Activated CD4-positive, alpha-beta T cell treated with anti-CD3 and anti-CD28 coated beads for 1 hour (primary cell): ENCODE measurements around the gene RANBP1.

Experiments used
- DNase-seq: peaks from one replicate; pipeline ENCODE4 v3.0.0-alpha.2; 2020

Gene RANBP1

GRCh38 chr22:20089226-20089976 lies 26.5 kb upstream of the RANBP1 start:
- DNase-seq: no peak

- no peak for DNase-seq
Measured at GRCh38 chr22:20089977-20090729, 25.8 kb upstream of the RANBP1 start.

- DNase-seq: no peak
Measured at GRCh38 chr22:20090730-20091240, 25.1 kb upstream of the RANBP1 start.

GRCh38 chr22:20091690-20092476 lies 24.0 kb upstream of the RANBP1 start:
- DNase-seq: no peak

GRCh38 chr22:20092477-20092854 lies 23.4 kb upstream of the RANBP1 start:
- DNase-seq: no peak

- no peak for DNase-seq
Measured at GRCh38 chr22:20093418-20094196, 22.3 kb upstream of the RANBP1 start.

- DNase-seq: no peak
Measured at GRCh38 chr22:20094197-20094807, 21.6 kb upstream of the RANBP1 start.

GRCh38 chr22:20095521-20095920 lies 20.4 kb upstream of the RANBP1 start:
- no peak for DNase-seq

- no peak for DNase-seq
Measured at GRCh38 chr22:20096574-20097420, 19.1 kb upstream of the RANBP1 start.

- no peak for DNase-seq
Measured at GRCh38 chr22:20099099-20099711, 16.7 kb upstream of the RANBP1 start.

GRCh38 chr22:20101638-20102037 lies 14.3 kb upstream of the RANBP1 start:
- DNase-seq: no peak

GRCh38 chr22:20102203-20102780 lies 13.6 kb upstream of the RANBP1 start:
- DNase-seq: no peak

- DNase-seq: no peak
Measured at GRCh38 chr22:20105456-20106204, 10.3 kb upstream of the RANBP1 start.

GRCh38 chr22:20106205-20106848 lies 9.6 kb upstream of the RANBP1 start:
- no peak for DNase-seq

GRCh38 chr22:20106849-20107237 lies 9.1 kb upstream of the RANBP1 start:
- DNase-seq: no peak

GRCh38 chr22:20107471-20107901 lies 8.4 kb upstream of the RANBP1 start:
- DNase-seq: no peak

- DNase-seq: no peak
Measured at GRCh38 chr22:20107951-20108756, 7.8 kb upstream of the RANBP1 start.

- no peak for DNase-seq
Measured at GRCh38 chr22:20108757-20109230, 7.1 kb upstream of the RANBP1 start.
